Non-pigmented ciliary epithelial cell (primary cell): ENCODE measurements around the gene METTL25B.

ENCODE experiments used
- DNase-seq: peaks from one replicate; pipeline ENCODE4 v3.0.0-alpha.2; 2010; ENCODE audit warnings: low read depth

METTL25B gene

DNA sequence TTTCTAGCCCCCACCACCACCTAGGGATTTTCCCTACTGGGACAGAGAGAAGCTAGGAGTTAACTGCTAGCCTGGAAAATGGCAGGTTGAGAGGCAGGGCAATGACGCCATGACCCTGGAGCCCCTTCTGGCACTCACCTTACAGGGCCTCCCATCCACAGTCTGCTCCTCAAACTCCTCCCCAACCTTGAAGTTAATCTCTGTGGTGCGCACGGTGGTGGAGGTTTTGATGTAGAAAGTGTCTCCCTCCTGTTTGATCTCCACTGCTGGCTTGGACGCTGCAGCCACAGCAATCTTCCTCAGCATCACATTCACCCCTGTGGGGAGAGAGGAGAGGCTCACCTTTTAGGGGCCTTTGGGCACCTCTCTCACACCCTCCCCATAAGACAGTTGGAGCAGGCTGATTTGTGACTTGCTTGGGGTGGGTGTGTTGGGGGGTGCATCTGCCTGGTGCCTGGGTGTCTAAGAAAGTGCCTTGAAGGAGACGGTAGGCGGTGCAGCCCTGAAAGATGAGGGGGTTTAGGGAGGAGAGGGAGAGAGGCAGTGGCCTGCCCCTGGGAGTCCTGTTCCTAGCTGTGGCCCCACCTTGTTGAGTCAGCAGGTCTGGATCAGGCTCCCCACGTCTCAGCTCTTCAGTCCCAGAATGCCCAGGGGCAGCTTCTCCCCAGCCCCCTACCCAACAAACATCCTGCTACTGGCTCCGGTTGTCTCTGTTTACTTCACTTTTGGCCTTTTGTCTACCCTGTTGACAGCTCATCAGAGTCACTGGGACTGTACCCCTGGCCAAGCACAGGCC, 27.3 kb upstream of the METTL25B start:
- no peak for DNase-seq

DNA sequence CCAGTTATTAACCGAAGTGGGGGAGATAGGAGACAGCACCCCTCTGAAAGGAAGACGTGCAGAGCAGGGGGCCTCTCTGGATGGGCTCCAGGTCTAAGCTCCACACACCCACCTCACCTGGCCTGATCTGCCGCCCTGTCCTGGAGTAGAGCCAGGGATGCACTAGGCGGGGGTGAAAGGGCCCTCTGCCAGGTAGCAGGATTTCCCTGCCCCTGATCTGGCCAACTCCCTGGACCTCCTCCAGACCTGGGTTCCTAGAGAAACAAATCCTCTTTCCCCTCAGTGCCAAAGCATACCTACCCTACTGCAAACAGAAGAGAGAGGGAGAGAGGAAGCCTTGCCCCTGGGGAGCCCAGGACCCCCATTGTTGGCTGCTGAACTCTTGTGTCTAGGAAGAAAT, 24.9 kb upstream of the METTL25B start:
- no peak for DNase-seq

DNA sequence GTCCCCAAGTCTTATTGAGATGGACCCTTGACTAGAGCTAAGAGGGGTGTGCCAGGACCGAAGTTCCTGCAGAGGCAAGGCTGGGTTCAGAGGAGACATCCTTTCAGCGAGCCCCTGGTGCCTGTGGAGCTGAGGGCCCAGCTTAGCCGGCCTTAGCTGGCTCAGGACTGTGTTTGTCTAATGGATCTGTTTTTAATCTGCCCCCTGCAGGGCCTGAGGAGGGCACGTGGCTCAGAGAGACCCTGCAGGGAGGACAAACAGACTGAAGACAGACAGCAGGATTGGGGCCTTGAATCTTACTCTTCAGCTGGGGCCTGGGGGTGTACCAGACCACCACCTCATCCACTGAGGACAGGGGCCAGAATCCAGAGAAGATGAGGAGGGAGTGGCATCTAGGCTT, 24.5 kb upstream of the METTL25B start:
- DNase-seq = no peak

DNA sequence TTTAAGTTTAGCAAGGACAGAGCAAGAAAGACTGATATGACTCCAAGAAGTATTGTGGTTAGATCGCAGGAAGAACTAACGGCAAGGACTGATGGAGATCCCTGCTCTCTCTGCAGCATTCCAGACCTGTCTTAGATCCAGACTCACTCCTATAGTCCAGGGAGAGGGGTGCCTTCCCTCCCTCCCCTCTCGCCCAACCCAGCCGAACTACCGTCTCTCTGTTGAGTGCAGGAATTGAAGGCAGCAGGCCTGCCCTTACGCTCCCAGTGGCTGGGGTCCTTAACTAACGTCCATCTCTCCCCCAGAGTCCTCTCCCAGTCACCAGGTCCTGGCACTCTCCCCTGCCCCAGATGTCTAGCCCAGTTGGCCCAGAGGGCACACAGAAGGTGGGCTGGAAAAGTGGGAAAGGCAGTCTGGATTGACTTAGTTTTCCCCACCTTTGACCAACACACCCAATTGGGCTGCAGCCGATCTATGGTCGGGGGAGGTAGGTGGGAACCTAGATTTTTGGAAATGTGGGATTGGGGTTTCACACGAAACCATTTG, 24.0 kb upstream of the METTL25B start:
- DNase-seq = no peak

DNA sequence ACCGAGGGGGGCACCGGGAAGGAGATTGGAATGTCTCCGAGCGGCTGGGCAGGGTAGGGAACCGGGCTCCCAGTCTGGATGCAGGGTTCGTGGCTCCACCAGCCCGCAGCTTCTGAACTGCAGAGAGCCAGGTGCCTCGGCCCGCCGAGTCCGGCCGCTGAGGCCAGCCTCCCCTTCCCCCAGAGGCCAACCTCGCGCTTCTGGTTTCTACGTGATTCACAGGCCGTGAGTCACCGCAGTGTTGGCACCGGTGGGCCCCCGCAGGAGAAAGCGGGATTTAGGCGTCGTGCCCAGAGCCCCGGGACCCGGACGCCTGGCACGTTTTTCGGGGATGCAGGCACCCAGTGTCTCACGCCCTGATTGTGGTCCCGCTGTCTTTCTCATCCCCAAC, 23.3 kb upstream of the METTL25B start:
- no peak for DNase-seq

DNA sequence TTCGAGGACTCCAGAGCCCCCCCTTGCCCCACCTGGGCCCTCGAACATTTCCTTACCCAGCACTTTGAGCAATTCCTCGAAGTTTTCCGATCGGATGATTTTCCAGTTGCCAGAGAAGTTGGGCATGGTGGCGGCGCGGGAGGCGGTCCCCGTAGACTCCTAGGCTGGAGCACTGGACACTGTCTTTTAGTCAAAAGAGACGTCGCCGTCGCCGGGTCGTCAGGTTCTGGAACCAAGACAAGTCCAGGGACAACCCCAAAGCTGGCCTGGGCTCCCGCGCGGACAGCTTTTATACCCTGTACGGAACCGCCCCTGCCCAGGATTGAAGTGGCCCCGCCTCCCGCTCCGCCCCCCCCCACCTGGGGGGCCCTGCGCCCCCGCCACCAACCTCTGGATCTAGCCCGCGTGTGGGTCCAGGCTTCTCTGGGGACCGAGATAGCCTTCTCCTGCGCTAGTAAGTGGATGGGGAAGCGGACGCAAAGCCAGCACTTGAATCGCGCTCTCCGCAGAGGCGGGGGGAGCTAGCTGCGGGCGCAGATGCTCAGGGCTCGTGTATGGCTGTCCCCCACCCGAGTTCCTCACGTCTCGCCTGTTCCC, 22.9 kb upstream of the METTL25B start, which contains the start of gene CRABP2:
Gene CRABP2, minus strand, starts transcription at position 263 of the 597 bp plus-strand sequence. Its CDS starts 137 bp downstream, at position 126.
- DNase-seq = no peak

DNA sequence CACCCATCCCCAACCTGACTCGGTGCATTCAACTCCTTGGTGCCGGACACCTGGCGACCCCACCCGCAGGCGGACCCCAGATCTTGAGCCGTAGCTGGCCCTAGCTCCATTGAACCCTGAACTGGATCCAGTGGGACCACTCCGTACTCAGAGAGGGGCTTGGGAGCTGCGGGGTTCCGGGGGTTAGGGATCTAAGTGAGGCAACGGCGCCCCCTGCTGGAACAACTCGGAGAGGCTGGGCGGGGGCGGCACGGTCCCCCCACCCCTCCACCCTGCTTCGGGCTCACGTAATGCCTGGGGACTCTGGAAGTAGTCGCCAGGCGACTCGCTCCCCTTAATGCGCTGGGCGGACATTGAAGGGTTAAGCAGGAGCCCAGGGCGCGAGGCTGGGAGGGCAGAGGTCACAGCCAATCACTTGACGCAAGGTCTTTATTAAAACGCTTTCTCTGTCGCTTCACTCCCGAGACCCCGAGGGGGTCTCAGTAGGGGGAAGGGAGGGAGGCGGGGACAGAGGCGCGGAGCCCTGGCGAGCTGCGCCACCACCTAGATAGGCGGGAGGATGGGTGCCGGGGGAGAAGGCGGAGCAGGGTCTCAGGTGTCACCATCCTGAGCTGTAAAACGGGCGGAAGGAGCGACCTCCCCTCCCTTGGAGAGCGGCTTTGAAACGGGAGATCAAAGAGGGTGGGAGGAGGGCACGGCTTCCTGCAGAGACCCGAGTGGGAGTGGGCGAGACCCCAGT, 22.2 kb upstream of the METTL25B start:
- DNase-seq = no peak

DNA sequence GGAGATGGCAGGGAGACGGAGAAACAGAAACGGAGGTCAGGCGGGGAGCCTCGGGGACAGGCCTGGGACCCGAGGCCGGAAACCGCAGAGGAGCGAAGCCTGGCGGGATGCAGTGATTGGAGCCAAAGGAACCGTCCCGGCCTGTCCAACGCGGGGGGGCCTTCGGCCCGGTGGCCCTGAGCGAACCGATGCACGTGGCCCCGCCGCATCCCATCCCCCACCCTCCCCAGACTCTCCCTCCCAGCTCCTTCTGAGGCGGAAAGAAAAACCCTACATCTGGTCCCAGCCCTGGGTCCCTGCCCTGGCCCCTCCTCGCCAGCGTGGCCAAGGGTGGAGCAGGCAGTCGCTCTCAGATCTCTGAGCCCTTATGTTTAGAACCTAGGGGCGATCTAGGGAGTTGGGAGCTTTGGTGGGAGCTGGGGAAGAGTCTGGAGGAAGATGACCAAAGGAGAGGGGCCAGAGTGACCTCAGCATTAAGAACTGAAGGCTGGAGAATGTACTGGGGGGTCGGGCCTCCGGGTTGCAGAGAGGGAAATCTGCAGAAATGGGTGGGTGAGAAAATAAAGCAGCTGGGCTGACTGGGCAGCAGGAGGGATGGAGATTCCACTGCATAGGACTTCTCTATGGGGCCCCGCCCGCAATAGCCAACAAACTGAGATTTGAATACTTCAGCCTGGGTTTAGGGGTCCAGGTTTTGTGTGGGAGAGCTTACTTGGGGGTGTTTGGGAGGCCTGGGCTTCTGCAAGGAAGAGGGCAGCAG, 21.4 kb upstream of the METTL25B start:
- DNase-seq = no peak

DNA sequence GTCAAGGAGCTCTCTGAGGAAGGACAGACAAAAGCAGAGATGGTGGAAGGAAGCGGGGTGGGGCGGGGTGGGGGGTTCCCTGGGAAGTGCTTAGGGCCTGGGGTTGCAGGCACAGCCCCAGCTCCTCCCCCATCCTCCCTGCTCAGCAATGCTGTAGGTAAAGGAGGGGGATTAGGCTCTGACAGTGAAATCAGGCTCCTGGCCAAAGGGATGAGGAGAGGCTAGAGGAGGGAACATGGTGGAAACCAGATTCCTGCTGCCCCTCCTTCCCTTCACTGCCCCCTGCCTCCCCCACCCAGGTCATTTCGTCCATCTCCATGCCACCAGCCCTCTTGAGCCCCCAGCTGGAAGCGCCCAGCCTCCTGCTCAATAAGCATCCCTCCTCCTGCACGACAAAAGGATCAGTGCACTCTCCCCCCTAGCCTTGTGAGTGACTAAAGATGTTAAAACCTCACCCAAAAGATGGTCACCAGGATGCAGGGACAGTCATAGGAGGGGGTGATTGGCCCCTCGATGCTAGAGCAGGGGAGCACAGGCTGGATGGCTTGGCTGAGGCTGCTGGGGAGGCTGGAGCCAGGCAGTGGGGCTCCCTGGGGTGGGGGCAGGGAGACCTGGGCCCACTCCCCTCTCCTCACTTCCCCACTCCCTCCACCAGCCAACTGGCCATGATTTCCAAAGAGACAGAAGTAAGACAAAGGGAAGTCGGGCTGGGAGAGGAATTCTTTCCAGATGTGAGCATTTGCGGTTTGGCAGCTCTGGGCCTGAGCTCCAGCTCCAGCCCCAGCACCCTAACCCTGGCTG, 20.7 kb upstream of the METTL25B start:
- DNase-seq = no peak

DNA sequence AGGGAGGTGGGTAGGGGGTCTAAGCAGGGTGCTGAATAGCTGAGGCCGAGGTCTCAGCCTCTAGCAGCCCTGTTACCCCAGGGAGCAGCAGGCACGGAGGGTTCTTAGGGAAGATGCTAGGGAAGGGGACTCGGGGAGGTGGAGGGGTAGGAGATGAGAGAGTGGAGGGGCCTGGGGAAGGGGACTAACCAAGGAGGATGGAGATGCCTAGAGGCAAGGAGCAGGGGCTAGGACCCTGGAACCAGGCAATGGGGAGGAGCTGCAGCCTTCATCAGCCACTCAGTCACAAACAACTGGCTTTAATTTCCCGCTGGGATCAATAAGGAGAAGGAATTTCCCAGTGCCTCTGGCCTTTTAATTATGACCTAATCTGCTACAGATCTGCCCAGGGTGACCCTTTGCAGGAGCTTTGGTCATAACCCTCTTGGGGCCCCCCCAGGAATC, 20.0 kb upstream of the METTL25B start:
- no peak for DNase-seq

DNA sequence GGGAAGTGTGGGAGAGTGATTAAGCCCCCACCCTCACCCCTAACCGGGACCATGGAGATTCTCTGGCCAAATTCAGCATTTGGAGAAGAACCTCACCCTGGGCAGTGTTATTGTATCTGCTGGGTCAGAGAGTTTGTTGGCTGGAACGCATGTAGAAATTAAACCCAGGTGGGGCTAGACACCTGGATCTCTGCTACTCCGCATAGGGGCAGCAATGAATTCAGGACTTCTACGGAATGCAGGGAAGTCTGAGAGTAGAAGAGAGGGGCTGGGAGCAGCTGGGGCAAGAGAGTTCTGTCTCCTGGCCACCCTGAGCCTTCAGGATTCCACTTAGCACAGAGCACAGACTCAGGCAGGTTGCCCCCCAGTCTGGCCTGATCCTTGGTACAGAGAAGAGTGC, 19.2 kb upstream of the METTL25B start:
- no peak for DNase-seq

DNA sequence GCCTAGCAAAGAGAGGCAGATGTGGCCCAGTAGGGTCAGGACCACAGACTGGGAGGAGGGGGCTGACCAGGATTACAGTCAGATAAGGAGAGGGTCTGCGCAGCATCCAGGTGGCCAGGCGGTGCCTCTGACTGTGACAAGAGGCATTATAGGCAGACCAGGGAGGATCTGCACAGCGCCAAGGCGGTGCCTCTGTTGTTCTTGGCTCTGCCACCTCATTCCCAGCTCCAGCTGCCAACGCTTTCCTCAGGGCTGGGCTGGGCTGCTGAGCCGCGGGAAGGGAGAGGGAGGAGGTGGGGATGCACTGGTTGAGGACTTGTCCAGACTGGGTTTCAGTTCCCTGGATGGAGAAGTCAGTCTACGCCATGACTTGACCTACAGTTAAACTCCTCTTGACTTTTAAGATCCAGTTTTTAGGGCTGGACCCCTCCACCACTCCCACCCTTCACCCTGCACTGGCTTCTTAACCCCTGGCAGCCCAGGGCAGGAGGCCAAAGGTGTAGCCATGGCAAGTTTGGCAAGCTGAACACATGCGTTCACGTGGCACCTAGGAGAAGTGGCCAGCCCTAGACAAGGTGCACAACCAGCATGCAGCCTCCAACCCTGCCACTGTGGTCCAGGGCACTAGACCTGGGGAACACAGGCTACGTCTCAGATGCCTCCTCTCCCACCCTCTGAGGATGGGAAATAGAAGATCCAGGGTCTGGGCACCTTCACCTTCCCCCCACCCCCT, 18.3 kb upstream of the METTL25B start:
- no peak for DNase-seq

DNA sequence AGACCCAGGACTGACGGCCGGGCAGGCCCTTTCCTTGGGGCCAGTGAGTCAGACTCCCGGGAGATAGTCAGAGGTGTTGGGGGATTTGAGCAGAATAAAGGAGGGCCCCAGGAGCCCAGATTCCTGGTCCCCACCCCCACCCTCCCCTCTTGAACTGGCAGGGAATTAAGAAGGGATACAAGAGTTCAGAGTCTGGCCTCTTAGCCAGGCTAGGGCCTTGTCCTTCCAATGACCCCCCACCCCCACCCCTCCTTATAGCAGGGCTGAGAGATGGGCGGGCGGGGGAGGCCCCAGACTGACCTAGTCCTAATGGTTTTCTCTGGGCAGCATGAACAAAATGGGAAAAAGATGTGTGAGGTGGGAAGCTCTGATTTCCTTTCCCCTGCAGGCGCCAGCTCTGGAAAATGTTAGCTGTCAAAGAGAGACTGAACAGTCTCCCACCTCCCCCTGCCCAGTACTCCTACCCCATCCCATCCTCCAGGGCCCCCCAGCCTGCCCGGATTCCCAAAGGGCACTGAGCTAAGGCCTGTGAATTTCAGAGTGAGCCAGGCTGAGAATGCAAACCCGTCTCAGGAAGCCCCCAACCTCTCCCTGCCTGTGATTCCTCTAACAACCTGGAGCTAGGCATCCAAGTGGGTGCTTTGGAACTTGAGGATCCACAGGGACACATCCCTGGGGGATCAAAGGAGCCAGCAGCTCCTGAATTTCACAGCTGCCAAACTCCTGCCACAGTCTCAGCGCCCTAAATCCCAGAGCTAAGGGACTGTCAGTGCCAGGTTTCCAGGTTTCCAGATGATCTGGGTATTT, 17.1 kb upstream of the METTL25B start:
- no peak for DNase-seq

DNA sequence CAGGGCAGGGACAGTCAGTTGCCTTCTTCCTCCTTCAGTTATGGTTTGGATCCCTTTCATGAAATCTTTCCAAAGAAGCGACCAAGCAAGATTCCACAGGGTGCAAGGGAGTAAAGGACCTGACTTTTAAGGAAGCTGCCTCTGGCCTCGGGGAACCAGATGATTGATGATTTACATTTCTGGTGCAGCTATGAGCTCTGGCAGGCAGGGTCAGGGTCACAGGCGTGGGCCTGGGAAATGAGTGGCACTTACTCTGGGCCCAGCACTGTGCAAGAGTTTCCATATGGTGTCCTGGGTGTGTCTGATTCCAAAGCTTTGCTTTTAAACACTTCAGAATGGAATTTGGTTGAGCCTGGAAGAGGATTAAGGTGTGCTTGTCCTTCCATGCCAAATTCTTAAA, 15.6 kb upstream of the METTL25B start:
- DNase-seq = no peak

DNA sequence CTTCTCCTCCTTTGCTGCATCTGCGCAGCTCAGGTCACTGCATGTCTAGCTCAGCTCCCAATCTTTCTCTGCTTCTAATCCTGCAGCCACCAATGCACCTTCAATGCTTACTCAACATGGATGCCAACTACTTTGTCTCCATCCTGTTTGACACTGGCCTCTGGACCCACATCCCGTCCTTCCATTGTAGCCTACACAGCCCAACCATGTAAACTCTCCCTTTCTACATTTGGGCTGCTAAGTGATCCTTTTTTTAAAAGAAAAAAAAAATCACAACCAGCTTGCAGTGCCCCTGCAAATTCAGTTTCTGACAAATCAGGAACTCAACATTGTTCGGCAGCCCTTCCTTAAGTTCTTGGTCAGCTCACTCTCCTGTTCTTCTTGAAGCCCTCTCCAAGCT, 13.4 kb upstream of the METTL25B start:
- no peak for DNase-seq

DNA sequence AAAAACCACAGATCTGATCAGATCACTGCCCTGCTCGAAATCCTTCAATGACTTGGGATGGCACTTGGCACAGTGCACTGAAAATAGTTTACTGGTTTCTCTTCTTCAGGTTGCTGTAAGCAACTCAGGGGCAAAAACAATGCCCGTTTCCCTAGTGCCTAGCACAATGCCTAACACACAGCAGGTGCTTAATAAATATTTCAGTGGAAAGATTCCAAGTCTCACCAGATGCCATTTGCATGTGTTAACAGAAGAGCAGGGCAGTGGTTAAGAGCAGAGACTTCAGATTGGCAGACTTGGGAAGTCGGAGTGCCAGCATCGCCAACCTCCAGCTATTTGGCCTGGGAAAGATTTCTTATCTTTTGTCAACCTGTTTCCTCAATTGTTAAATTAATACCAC, 10.9 kb upstream of the METTL25B start:
- no peak for DNase-seq

DNA sequence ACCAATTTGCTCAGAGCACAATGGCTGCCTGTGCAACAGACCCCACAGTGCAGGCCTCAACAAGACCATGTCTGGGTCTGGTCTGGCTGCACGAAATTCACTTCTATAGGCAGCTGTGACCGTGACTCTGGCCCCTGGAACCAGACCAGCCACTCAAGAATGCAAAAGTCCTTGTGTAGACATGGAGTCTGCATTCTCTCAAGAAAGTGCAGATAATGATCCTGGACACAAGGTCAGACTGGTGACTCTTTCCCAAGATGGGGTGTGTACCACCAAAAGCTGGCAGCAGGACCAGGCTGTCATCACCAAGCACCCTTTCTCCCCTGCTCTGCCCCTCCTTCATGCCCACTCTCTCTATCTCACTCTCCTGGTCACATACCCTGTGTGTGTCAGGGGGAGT, 7.1 kb upstream of the METTL25B start:
- no peak for DNase-seq

DNA sequence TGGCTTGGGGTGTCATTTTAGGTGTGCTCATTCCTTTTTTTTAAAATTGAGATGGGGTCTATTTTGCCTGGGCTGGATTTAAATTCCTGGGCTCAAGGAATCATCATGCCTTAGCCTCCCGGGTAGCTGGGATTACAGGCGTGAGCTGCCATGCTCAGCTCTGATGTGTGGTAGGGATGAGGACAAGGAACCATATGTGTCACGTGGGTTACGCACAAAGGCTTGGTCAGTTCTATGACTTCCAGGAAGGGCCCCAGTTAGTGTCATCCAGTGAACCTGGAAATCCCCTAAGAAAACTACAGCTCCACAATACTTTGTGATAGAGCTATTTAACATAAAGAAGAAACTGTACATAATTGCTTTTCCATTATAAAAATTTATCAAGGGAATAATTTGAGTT, 6.7 kb upstream of the METTL25B start:
- no peak for DNase-seq

DNA sequence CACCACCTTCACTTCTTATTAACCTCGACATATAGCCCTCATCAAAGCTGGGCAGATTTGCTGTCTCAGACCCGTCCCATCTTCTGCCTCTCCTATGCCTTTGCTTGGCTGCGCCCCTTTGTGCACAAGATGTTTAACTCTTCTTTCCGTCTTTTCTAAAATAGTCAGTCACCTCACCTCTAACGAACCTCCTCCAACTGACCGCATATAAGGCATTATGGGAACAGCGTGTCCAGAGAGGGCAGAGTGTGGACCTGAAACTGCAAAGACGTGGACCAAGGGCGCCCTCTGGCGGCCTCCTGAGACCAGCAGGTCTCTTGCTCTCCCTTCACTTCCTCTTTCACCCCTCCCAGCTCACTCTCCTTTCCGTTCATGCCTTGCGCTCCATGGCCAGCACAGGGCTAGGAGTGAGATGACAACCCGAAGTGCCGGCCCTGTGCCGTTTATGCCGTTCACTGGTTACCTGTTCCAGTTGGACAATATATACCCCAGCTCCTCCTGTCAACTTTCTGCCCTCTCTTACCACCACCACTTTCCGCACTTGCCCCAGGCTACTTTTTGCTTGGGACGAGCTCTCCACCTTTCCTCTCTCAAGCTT, 2.5 kb upstream of the METTL25B start:
- peak; percentile 65 for DNase-seq
